ENCODE data around the gene DHX57.

DNA sequence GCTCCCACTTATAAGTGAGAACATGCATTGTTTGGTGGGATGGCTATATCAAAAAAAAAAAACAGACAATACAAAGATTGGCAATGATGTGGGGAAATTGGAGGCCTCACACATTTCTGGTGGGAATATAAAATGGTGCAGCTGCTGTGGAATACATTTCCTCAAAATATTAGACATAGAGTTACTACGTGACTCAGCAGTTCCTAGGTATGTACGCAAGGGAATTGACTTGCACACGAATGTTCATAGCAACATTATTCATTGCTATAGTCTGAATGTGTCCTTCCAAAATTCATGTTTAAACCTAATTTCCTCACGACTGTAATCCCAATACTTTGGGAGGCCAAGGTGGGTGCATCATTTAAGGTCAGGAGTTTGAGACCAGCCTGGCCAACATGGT lies 11.6 kb upstream of the DHX57 start:
- no peak for TF ChIP-seq EZH2 (IDR thresholded peaks at IDR 0.05; ENCODE audit: insufficient read depth, low read length)
- TF ChIP-seq, protein P1, sequence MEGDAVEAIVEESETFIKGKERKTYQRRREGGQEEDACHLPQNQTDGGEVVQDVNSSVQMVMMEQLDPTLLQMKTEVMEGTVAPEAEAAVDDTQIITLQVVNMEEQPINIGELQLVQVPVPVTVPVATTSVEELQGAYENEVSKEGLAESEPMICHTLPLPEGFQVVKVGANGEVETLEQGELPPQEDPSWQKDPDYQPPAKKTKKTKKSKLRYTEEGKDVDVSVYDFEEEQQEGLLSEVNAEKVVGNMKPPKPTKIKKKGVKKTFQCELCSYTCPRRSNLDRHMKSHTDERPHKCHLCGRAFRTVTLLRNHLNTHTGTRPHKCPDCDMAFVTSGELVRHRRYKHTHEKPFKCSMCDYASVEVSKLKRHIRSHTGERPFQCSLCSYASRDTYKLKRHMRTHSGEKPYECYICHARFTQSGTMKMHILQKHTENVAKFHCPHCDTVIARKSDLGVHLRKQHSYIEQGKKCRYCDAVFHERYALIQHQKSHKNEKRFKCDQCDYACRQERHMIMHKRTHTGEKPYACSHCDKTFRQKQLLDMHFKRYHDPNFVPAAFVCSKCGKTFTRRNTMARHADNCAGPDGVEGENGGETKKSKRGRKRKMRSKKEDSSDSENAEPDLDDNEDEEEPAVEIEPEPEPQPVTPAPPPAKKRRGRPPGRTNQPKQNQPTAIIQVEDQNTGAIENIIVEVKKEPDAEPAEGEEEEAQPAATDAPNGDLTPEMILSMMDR (IDR thresholded peaks at IDR 0.05; ENCODE audit: insufficient read depth, low read depth, low read length): no peak

All from astrocyte (in vitro differentiated cells and primary cell).